GM18907 (cell line): ENCODE data around the gene TMC6.

Experiments
- ATAC-seq: cut with Tn5 transposase; IDR thresholded peaks from one replicate; pipeline ENCODE4 v1.9.1; 2021; ENCODE audit warnings: mild to moderate bottlenecking, moderate library complexity; ENCODE audit not compliant: unreplicated experiment

Gene TMC6

DNA sequence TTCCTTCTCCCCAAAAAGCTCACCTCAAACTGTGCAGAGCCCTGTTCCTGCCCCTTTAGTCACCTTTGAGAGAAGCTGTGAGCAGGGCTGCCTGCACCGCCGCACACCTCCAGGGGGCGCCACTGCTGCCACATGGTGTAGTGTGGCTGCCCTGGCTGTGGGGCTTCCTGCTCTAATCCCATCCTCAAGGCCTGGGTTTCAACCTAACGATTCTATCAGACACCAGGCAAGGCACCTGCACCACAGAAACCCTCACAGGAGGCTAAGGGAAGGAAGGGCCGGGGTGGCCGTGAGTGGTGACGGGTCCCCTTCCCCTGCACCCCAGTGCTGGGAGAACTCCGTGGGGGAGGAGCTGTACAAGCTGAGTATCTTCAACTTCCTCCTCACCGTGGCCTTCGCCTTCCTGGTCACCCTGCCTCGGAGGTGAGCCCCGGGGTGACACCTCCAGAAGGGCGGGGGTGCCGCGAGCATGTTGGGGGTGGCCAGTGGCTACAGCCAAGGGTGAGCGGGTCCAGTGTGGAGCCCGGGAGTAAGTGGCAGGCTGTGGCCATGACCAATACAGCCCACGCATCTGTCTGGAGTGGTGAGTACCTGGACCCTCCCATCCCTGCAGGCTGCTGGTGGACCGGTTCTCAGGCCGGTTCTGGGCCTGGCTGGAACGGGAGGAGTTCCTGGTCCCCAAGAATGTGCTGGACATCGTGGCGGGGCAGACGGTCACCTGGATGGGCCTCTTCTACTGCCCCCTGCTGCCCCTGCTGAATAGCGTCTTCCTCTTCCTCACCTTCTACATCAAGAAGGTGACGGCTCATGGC, 9.0 kb upstream of the TMC6 start:
- no peak for ATAC-seq

DNA sequence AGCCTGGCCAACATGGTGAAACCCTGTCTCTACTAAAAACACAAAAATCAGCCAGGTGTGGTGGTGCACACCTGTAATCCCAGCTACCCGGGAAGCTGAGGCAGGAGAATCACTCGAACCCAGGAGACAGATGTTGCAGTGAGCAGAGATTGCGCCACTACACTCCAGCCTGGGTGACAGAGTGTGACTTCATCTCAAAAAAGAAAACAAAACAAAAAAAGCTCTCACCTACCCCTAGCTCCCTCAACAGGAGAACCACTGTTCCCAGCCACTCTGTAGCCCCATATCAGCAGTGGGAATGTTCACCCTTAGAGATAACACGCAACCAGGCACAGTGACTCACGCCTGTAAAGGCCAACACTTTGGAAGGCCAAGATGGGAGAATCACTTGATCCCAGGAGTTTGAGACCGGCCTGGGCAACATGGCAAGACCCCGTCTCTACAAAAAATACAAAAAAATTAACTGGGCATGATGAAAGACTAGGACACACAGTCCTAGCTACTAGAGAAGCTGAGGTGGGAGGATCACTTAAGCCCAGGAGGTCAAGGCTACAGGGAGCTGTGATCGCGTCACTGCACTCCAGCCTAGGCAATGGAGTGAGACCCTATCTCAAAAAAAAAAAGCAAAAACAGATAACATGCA, 7.4 kb upstream of the TMC6 start:
- no peak for ATAC-seq

DNA sequence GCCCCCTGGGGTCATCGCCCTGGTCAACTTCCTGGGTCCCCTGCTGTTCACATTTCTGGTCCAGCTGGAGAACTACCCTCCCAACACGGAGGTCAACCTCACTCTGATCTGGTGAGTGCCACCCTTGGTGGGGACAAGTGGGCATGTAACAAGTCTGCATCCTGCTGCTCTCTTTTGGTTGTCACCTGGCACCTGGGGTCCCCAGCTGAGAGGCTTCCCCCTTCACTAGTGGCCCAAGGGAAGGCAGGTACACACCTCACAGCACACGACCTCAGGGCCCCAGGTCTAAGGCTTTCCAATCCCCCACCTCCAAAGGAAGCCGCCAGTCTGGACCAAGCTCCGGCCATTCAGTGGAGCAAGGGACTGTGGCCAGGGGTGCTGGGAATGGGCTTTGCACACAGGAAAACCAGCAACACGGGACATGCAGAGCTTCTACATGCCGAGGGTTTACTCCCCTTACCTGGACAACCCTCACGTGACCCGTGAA, 6.4 kb upstream of the TMC6 start:
- no peak for ATAC-seq

DNA sequence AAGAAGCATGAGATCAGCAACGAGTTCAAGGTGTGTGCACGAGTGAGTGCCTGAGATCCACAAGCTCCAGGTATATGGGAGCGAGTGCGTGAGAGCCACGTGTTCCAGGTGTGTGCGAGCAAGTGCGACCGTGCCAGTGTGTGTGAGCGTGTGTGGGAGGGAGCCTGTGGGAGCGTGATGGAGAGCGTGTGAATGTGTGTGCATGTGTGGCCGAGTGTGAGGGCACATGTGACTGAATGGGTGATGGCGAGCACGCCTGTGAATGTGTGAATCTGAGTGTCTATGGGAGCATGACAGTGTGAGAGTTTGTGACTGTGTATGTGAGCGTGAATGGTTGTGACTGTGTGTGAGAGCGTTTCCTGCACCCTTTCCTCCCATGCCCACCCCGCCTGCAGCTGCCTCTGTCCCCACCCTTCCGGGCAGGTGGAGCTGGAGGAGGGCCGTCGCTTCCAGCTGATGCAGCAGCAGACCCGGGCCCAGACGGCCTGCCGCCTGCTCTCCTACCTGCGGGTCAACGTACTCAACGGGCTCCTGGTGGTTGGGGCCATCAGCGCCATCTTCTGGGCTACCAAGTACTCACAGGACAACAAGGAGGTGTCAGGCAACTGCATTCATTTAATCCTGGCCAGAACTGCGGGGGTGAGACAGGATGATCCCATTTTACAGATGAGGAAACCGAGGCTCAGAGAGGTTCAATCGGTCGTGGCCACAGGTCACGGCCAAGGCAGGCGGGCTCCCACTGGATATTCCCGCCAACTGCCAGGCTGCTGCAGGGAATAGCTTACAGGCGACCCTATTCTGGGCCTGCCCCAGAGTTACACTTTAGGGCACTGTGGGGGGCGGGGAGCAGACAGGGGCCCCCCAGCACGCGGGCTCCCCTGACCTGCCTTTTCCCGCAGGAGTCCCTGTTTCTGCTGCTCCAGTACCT, 5.7 kb upstream of the TMC6 start:
- ATAC-seq, result no peak

DNA sequence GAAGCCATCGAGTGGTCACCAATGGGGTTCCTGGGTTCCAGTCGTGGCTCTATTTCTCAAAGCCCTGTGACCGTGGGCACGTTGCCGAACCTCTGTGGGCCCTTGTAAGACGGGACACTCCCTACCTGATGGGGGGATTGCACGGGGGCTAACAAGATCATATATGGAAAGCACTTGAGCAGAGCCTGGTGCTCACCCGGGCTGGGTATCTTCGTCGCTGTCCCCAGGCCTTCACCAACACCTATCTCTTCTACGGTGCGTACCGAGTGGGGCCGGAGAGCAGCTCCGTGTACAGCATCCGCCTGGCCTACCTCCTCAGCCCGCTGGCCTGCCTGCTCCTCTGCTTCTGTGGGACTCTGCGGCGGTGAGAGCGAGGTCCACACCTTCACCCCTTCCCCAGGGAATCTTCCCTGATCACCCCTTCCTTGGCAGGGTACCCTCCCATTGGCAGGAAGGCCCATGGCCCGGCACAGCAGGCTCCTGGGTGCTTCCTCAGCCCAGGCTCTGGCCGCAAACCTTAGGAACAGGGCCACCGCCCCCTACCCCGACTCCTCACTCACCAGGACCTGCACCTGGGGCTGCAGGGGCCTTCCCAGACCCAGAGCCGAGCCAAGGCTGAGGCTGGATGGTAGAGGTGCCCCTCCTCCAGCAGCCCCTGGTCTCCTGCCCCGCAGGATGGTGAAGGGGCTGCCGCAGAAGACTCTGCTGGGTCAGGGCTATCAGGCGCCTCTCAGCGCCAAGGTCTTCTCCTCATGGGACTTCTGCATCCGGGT, 4.8 kb upstream of the TMC6 start:
- ATAC-seq, result no peak

DNA sequence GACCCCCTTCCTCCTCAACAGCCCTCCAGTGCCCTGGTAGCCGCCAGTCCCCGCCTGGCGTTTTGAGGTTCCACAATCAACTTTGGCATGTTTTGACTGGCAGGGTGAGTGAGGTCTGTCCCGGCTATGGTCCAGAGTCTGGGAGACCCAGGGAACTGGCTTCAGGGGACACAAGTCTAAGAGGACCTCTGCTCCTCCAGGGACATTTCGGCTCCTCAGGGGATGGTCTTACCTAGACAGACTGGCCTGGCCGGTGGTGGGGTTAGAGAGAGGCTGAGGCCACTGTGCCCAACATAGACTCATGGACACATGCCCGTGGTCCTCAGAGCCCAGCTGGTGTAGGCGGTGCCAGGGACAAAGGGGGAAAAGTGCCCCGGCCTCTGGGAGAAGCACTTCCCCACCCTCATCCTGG, 4.2 kb upstream of the TMC6 start:
- ATAC-seq, result no peak

DNA sequence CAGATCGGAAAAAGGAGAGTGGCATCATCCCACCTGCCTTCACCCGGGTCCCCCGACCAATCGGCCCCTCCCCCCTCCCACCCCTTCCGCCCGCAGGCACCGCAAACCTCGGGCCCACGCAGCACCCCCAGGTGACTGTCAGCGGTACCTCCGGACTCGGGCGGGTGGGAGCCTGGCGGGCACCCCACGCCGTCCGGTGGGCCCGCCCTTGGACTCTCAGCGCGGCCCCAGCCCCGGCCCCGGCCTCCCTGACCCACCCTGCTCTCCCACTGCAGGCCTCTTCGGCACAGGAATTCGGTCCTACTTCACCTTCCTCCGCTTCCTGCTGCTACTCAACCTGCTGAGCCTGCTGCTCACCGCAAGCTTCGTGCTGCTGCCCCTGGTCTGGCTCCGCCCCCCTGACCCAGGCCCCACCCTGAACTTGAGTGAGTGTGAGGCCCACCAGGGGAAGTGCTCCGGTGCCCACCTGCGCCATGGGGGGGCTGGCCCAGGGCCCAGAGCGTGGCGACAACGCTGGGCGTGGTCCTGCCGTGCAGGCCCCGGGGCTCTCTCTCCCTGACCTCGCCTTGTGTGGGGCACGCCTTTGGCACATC, 3.6 kb upstream of the TMC6 start:
- peak; percentile 18 for ATAC-seq

DNA sequence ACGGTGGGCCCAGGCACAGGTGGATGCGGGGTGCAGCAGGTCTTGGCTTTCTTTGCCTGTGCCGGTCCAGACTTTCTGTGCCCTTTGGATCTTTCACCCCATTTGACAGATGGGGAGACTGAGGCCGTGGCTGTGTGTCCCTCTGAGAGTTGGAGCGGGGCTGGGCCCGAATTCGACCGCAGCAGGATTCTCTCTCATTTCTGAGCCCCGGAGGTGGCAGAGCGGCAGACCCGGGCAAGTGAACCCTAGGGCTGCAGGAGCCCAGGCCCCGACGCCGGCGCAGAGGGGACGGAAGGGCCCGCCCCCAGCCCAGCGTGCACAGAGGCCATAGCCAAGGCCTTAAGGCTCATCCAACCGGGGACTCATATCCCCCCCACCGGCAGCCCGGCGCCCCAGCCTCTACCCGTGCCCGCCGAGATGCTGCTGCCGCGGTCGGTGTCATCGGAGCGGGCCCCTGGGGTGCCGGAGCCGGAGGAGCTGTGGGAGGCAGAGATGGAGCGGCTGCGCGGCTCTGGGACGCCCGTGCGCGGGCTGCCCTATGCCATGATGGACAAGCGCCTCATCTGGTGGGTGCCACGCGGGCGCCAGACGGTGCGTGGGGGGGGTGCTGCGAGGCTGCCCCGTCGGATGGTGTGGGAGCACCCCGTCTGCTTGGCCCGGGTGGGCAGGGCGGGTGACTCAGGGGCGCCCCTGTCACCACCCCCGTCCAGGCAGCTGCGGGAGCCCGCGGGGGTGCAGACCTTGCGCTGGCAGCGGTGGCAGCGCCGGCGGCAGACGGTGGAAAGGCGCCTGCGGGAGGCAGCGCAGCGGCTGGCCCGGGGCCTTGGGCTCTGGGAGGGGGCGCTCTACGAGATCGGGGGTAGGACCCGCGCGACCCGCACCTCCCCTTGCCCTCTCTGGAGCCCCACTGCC, 2.9 kb upstream of the TMC6 start:
- ATAC-seq, result no peak

DNA sequence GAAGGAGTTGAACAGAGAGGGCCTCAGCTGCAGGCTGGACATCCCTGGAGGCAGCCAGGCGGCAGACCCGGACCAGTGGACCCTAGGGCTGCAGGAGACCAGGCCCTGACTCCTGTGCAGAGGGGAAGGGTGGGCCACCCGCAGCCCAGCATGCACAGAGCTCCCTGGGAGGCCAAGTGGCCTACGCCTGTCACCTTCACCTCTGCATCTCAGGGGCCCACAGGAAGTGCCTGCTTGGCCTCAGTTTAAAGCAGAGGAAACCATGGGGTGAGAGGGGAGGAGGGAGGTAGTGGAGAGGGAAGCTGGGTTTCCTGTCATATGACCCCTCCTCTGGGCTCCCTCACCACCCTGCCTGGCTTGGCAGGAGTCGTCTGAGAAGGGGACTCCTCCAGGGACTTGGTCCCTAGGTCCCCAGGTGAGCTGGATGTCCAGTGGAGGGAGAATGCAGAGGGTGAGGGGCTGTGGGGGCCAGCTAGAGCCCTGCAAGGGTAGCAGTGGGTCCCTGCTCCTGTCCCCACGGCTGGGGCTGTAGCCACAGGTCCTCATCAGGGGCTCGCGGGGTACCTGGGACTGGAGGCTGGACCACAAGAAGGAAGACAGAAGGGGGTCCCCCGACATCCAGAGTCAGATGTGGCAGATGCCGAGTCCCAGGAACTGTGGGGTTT, 2.0 kb upstream of the TMC6 start, which contains the start of gene TMC8:
TSS of gene TMC8 (plus strand) at position 335 of the 665 bp plus-strand sequence. CDS start 818 bp downstream, outside the sequence.
- peak; percentile 19 for ATAC-seq

DNA sequence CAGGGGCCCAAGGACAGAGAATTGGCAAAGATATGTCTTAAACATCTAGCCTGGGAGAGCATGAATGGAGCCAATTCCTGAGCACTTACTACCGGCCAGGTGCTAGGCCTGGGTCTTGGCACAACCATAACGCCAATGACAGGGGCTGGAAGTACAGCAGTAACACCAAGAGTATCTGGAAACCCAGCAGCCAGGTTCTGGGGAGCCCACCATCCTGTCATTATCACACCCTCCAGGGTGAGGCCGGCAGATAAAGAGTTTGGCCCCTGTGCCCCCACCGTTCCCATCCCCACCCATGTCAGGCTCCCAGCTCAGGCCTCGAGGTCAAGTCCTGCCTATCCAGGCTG, 1.5 kb upstream of the TMC6 start:
- ATAC-seq, result no peak

DNA sequence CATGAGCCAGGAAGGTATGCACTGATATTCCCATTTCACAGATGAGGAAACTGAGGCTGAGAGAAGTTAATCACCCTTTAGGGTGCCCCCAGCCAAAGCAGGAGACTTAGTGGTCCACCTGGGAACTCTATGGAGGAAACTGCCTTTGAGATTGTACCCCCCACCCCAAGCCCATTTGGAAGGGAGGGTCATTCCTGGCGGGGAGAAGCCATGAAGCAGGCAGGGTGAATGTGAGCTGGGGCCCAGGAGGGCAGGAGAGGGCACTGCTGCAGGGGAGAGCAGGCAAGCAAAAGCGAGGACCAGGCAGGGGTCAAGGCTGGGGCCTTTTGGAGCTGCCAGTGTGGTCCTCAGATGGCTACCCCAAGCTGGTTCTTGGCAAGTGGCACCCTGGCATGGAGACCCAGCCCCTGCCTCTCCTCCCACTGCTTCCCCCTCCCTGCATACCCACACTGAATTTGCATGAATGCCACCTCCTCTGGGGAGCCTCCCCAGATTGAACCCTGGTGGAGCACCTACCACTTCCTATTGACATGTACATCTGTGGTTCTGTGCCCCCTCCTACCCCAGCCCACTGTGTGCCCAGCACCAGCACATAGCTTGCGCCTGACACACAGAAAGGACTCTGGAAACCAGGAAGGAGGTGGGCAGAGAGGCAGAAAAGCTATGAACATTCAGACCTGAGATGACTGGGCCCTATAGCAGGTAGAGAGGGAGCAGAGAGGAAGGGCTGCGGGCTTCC, 965 bp upstream of the TMC6 start:
- ATAC-seq, result no peak

DNA sequence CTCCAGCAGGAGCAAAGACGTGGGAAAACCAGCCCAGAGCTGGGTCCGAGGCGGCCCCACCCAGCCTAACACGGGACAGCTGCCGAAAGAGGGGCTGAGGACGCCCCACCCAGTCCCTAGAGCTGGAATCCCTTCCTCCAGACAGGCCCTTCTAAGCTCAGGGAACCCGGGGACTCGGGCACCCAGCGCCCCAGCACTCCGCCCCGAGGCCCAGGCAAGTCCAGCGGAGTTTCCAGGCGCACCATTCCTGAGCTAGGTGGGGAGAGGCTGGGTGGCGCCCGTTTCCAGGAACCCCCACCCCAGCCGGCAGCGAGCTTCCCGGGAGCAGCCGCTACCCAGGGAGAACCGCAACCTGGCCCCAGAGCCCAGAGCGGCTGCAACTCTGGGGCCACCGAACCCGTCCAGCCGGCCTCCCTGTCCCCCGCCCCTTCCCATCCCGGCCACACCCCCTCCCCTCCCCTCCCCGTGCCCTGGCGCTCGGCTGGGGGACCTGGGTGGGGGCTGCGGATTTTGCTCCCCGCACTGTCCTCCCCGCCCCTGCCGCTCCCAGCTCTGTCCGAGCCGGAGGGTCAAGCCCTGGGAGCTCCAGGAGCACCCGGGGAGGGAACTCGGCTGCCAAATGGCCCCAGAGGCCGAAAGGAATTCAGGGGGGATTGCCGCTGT, 536 bp downstream of the TMC6 start:
- ATAC-seq, result no peak

DNA sequence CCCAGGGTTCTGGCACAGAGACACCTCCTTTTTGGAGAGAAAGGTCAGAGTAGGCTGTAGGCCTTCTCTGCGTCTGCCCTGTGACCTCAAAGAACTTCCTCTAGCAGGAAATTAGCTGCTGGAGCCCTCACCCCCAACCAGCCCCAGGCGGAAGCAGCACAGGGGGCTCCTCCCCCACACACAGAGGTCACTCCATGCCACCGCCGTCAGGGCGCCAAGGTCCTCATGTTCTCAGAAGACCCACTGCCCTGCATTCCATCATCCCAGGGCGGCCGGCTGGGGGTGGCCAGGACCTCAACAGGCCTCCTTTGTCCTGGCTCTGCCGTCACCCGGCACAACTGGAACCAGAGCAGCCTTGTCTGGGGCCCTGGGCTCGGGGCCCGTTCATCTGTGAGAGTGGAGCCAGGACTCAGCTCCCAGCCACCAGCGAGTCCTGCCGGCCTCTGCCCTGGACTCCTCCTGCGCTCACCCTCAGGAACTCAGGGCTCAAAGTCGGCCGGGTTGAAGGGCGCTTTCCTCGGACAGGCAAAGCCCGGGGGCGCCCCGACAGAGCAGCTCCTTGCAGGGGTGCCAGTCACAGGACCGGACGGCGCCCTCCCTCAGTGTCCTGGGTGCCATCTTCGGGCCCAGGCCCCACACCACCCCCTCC, 1.2 kb downstream of the TMC6 start:
- ATAC-seq, result no peak

DNA sequence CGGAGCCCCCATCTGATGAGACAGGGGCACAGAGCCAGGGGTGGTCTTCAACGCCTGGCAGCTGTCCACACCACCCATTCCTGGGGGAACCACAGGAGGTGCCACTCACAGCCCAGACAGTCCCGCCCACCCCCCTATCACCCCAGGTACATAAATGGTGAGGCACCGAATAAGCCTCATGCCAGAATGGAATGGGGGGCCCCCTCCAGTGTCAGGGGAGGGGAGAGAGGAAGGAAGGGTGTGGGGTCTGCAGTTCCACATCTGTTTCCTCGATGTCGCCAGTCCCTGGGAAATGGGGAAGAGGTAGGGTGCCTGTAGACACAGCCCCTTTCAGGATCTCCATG, 1.7 kb downstream of the TMC6 start:
- no peak for ATAC-seq

DNA sequence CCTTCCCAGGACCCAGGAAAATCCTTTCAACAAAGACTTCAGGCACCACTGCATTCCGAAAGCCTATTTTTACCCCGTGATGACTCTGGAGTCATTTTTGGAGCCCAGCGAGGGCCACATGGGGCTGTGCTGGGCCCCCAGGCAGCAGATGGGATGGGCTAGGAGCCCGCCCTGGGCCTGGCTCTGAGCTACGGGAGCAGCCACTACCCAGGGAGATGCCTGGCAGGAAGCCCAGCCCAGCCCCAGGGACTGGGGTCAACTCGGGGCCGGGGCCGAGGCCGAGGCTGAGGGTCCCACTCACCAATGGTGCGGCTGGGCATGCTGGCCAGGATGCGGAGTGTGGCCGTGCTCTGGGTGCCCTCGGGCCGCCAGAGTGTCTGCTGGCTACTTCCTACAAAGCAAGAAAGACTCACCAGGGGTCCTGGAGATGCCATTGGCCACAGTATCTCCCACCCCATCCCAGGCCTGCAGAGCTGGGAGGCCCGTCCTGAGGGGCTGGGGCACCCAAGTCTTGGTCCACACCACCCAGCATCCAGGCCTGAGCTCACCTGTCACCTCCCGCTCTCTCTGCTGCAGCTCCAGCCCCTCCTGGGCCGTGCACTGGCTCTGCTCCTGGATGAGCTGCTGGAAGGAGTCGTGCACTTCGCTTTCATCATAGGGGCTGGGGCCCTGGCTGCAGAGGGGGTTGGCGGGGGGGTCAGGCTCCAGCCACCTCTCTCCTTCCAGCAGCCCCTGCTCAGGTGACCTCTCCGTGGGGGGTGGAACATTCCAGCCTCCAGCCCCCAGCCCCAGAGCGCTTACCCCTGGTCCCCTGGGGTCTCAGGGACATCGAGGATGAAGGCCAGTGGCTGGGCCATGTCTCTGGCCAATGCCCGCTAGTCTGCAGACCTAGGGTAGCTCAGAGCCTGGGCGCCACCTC, 2.3 kb downstream of the TMC6 start:
- no peak for ATAC-seq
